GM19324 (cell line): ENCODE data around the gene TMEM131L.

Experiments
- ATAC-seq: cut with Tn5 transposase; IDR thresholded peaks from one replicate; pipeline ENCODE4 v1.9.1; 2021; ENCODE audit warnings: mild to moderate bottlenecking, moderate library complexity; ENCODE audit not compliant: unreplicated experiment, low FRiP score

Gene TMEM131L

GRCh38 chr4:153684182-153684970 lies 218.2 kb downstream of the TMEM131L start, which contains the start of gene TLR2:
TSS of gene TLR2 (plus strand) at chr4:153684280. CDS start at chr4:153702908, 18,628 bp downstream.
- ATAC-seq: peak; percentile 90

DNA sequence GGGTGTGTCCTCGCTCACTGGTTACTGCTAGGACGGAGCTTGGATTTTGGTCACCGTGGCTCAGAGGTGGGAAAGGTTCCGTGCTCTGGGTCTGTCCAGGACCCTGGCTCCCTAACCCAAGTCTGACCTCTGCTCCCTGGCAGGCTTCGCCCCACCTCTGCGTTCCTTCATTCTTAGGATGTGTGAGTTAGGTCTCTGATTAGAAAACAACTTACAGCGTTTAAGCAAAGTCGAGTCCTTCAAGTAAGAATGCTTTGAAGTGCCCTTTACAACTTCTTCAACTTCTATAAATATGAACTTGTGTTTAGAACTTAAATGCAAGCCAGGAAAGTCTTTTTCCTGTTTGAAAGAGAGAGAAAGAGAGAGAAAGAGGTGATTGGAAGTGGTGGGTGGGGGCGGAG lies 218.8 kb downstream of the TMEM131L start:
- no peak for ATAC-seq
